GM21515 (cell line): ENCODE measurements around the gene CHEK2.
A peak's percentile ranks its signal among the peaks of the same experiment; 100 is the strongest.
"Not testable (repeated sequence)": the region's sequence is repeated elsewhere in the genome, so short reads cannot be mapped to it uniquely, and the experiment has no call there.

Source experiments
- ATAC-seq: cut with Tn5 transposase; IDR thresholded peaks from one replicate; pipeline ENCODE4 v1.9.1; 2021; ENCODE audit not compliant: unreplicated experiment

CHEK2 gene

GRCh38 chr22:28741785-28742561 lies at the start of gene CHEK2, which contains the start of gene HSCB:
Gene CHEK2 (minus strand): TSS chr22:28741820. CDS start chr22:28734721, 7,099 bp downstream.
Gene HSCB (plus strand): TSS chr22:28742039. CDS start chr22:28742096, 57 bp downstream.
- ATAC-seq: peak; percentile 86

- ATAC-seq: no peak
These were observed 49.5 kb upstream of the CHEK2 start for GRCh38 chr22:28791124-28791523.

- no peak for ATAC-seq
These were observed 47.0 kb upstream of the CHEK2 start for GRCh38 chr22:28788601-28789000.

- ATAC-seq: no peak
These were observed 42.4 kb upstream of the CHEK2 start for GRCh38 chr22:28783786-28784671.

GRCh38 chr22:28780296-28780695 lies 38.7 kb upstream of the CHEK2 start:
- no peak for ATAC-seq

- no peak for ATAC-seq
These were observed 38.2 kb upstream of the CHEK2 start for GRCh38 chr22:28779833-28780232.

GRCh38 chr22:28774378-28774777 lies 32.8 kb upstream of the CHEK2 start:
- no peak for ATAC-seq

GRCh38 chr22:28773461-28773867 lies 31.8 kb upstream of the CHEK2 start:
- ATAC-seq: no peak

- ATAC-seq: peak; percentile 87
These were observed 31.2 kb upstream of the CHEK2 start, which contains the start of gene CCDC117 for GRCh38 chr22:28772633-28773460. Gene CCDC117 (plus strand): TSS chr22:28772695. CDS start chr22:28772850, 155 bp downstream.

GRCh38 chr22:28771195-28771791 lies 29.7 kb upstream of the CHEK2 start:
- ATAC-seq: no peak

GRCh38 chr22:28769394-28770085 lies 27.9 kb upstream of the CHEK2 start:
- ATAC-seq: no peak

GRCh38 chr22:28768701-28769393 lies 27.2 kb upstream of the CHEK2 start:
- no peak for ATAC-seq

GRCh38 chr22:28766628-28767027 lies 25.0 kb upstream of the CHEK2 start:
- ATAC-seq: no peak

- not testable (repeated sequence) for ATAC-seq
These were observed 20.4 kb upstream of the CHEK2 start for GRCh38 chr22:28762000-28762399.

GRCh38 chr22:28761449-28761755 lies 19.8 kb upstream of the CHEK2 start:
- ATAC-seq: no peak

- ATAC-seq: no peak
These were observed 18.4 kb upstream of the CHEK2 start for GRCh38 chr22:28759861-28760560.

GRCh38 chr22:28754512-28754911 lies 12.9 kb upstream of the CHEK2 start:
- ATAC-seq: not testable (repeated sequence)

GRCh38 chr22:28750471-28750881 lies 8.9 kb upstream of the CHEK2 start:
- no peak for ATAC-seq

GRCh38 chr22:28743852-28744251 lies 2.2 kb upstream of the CHEK2 start:
- ATAC-seq: no peak
